ENCODE results near the gene MRPL40.
A peak's percentile ranks its signal among the peaks of the same experiment; 100 is the strongest.

The MRPL40 gene

GRCh38 chr22:19463008-19463407 lies 30.7 kb downstream of the MRPL40 start:
- DNase-seq (ENCODE audit: low spot score), result no peak

- DNase-seq (ENCODE audit: low spot score), result no peak
Observed at GRCh38 chr22:19463491-19464469, 31.4 kb downstream of the MRPL40 start.

- DNase-seq (ENCODE audit: low spot score), result no peak
Observed at GRCh38 chr22:19464546-19464945, 32.2 kb downstream of the MRPL40 start.

- DNase-seq (ENCODE audit: low spot score), result no peak
Observed at GRCh38 chr22:19464975-19465374, 32.6 kb downstream of the MRPL40 start.

- no peak for DNase-seq (ENCODE audit: low spot score)
Observed at GRCh38 chr22:19466126-19466716, 33.9 kb downstream of the MRPL40 start.

GRCh38 chr22:19466848-19467752 lies 34.8 kb downstream of the MRPL40 start:
- DNase-seq (ENCODE audit: low spot score), result no peak

GRCh38 chr22:19467912-19468311 lies 35.6 kb downstream of the MRPL40 start:
- no peak for DNase-seq (ENCODE audit: low spot score)

- no peak for DNase-seq (ENCODE audit: low spot score)
Observed at GRCh38 chr22:19469421-19469820, 37.1 kb downstream of the MRPL40 start.

GRCh38 chr22:19470010-19470409 lies 37.7 kb downstream of the MRPL40 start:
- DNase-seq (ENCODE audit: low spot score), result no peak

GRCh38 chr22:19471572-19471971 lies 39.2 kb downstream of the MRPL40 start:
- DNase-seq (ENCODE audit: low spot score), result no peak

GRCh38 chr22:19472233-19472632 lies 39.9 kb downstream of the MRPL40 start:
- DNase-seq (ENCODE audit: low spot score), result no peak

- DNase-seq (ENCODE audit: low spot score), result peak; percentile 21
Observed at GRCh38 chr22:19473578-19473977, 41.2 kb downstream of the MRPL40 start.

GRCh38 chr22:19476023-19476422 lies 43.7 kb downstream of the MRPL40 start:
- DNase-seq (ENCODE audit: low spot score), result no peak

GRCh38 chr22:19477321-19478044 lies 45.1 kb downstream of the MRPL40 start:
- DNase-seq (ENCODE audit: low spot score), result no peak

GRCh38 chr22:19478045-19478900 lies 45.9 kb downstream of the MRPL40 start:
- no peak for DNase-seq (ENCODE audit: low spot score)

- DNase-seq (ENCODE audit: low spot score), result peak; percentile 84
Observed at GRCh38 chr22:19478901-19479354, 46.6 kb downstream of the MRPL40 start, which contains the start of gene UFD1. TSS of gene UFD1 (minus strand) at chr22:19479193. CDS start at chr22:19479085, 108 bp downstream.

GRCh38 chr22:19479355-19480172 lies 47.2 kb downstream of the MRPL40 start, which contains the start of gene CDC45:
TSS of gene CDC45 (plus strand) at chr22:19479920. CDS start at chr22:19479969, 49 bp downstream.
- peak; percentile 98 for DNase-seq (ENCODE audit: low spot score)

- no peak for DNase-seq (ENCODE audit: low spot score)
Observed at GRCh38 chr22:19480173-19480568, 47.8 kb downstream of the MRPL40 start.

GRCh38 chr22:19480789-19481188 lies 48.4 kb downstream of the MRPL40 start:
- no peak for DNase-seq (ENCODE audit: low spot score)

Measured in kidney tubule cell (primary cell).